Measurements from ENCODE around the gene TOX4. TPM values are rescaled to one million over a fixed set of nuclear protein-coding genes. Genes with fewer than 3 reads are reported as not detected.

Gene TOX4
- total RNA-seq, 6 experiments from 2014 or later, result 79.8 to 96.3 (median 88.5) TPM

- Mint-ChIP-seq H3K9me3 (no peaks in the 10 kb centered on the region), H3K36me3 (ENCODE audit: low read depth) (no peaks in the 10 kb centered on the region; the same call in 1 of the 2 replicates), H3K27ac (no peak overlapping the region), H3K4me1 (ENCODE audit: low read depth) (no peaks in the 10 kb centered on the region), H3K27me3 (ENCODE audit: insufficient read depth) (peaks cover 21% of the 10 kb centered on the region), H3K4me3 (no peak overlapping the region)
- no peak for DNase-seq
- TF ChIP-seq, protein P1, sequence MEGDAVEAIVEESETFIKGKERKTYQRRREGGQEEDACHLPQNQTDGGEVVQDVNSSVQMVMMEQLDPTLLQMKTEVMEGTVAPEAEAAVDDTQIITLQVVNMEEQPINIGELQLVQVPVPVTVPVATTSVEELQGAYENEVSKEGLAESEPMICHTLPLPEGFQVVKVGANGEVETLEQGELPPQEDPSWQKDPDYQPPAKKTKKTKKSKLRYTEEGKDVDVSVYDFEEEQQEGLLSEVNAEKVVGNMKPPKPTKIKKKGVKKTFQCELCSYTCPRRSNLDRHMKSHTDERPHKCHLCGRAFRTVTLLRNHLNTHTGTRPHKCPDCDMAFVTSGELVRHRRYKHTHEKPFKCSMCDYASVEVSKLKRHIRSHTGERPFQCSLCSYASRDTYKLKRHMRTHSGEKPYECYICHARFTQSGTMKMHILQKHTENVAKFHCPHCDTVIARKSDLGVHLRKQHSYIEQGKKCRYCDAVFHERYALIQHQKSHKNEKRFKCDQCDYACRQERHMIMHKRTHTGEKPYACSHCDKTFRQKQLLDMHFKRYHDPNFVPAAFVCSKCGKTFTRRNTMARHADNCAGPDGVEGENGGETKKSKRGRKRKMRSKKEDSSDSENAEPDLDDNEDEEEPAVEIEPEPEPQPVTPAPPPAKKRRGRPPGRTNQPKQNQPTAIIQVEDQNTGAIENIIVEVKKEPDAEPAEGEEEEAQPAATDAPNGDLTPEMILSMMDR (IDR thresholded peaks at IDR 0.05), result no peak
Observed at GRCh38 chr14:21529515-21529914, 52.5 kb downstream of the TOX4 start.

GRCh38 chr14:21533294-21533693, 56.3 kb downstream of the TOX4 start:
- no peak for DNase-seq
- Mint-ChIP-seq H3K4me3 (no peak overlapping the region), H3K27ac (no peak overlapping the region), H3K9me3 (no peaks in the 10 kb centered on the region), H3K36me3 (ENCODE audit: low read depth) (no peaks in the 10 kb centered on the region), H3K4me1 (ENCODE audit: low read depth) (peaks cover 6% of the 10 kb centered on the region; the same call in 1 of the 2 replicates), H3K27me3 (ENCODE audit: insufficient read depth) (peaks cover 41% of the 10 kb centered on the region)
- TF ChIP-seq, protein P1 (IDR thresholded peaks at IDR 0.05), result no peak

GRCh38 chr14:21534576-21534975, 57.6 kb downstream of the TOX4 start:
- no peak overlapping the region for H3K27ac Mint-ChIP-seq
- H3K4me1 Mint-ChIP-seq (ENCODE audit: low read depth), result peaks cover 6% of the 10 kb centered on the region; the same call in 1 of the 2 replicates
- no peaks in the 10 kb centered on the region for H3K36me3 Mint-ChIP-seq (ENCODE audit: low read depth)
- DNase-seq, result no peak
- TF ChIP-seq, protein P1 (IDR thresholded peaks at IDR 0.05), result no peak
- no peak overlapping the region for H3K4me3 Mint-ChIP-seq
- peaks cover 42% of the 10 kb centered on the region for H3K27me3 Mint-ChIP-seq (ENCODE audit: insufficient read depth)
- H3K9me3 Mint-ChIP-seq, result no peaks in the 10 kb centered on the region

- Mint-ChIP-seq H3K4me1 (ENCODE audit: low read depth) (peaks cover 6% of the 10 kb centered on the region; the same call in 1 of the 2 replicates), H3K27ac (no peak overlapping the region), H3K9me3 (no peaks in the 10 kb centered on the region), H3K4me3 (no peak overlapping the region), H3K27me3 (ENCODE audit: insufficient read depth) (peaks cover 39% of the 10 kb centered on the region), H3K36me3 (ENCODE audit: low read depth) (no peaks in the 10 kb centered on the region)
- DNase-seq, result no peak
- TF ChIP-seq, protein P1 (IDR thresholded peaks at IDR 0.05), result no peak
Observed at GRCh38 chr14:21535545-21536417, 58.8 kb downstream of the TOX4 start.

GRCh38 chr14:21536418-21537089, 59.6 kb downstream of the TOX4 start:
- H3K4me3 Mint-ChIP-seq, result peak overlapping the region; percentile 23; the same call in 1 of the 2 replicates
- H3K36me3 Mint-ChIP-seq (ENCODE audit: low read depth), result no peaks in the 10 kb centered on the region
- H3K4me1 Mint-ChIP-seq (ENCODE audit: low read depth), result peaks cover 6% of the 10 kb centered on the region; the same call in 1 of the 2 replicates
- no peaks in the 10 kb centered on the region for H3K9me3 Mint-ChIP-seq
- no peak overlapping the region for H3K27ac Mint-ChIP-seq
- peaks cover 38% of the 10 kb centered on the region for H3K27me3 Mint-ChIP-seq (ENCODE audit: insufficient read depth)
- DNase-seq, result no peak
- TF ChIP-seq, protein P1 (IDR thresholded peaks at IDR 0.05), result no peak

Measured in HFFc6 (cell line).